Measurements from ENCODE around the gene TERT.
"Not testable (repeated sequence)": the region's sequence is repeated elsewhere in the genome, so short reads cannot be mapped to it uniquely, and the experiment has no call there.

Gene TERT

GRCh38 chr5:1282993-1283728 is 11.7 kb downstream of the TERT start:
- not testable (repeated sequence) for H3K79me1 ChIP-seq (ENCODE audit: low read length); H2BK5ac ChIP-seq (ENCODE audit: low read length); DNase-seq; H2AK5ac ChIP-seq (ENCODE audit: low read length); H3K23ac ChIP-seq (ENCODE audit: low read length); H3K27ac ChIP-seq (ENCODE audit: low read depth, low read length); H3K4me3 ChIP-seq (ENCODE audit: low read length); H3K79me2 ChIP-seq (ENCODE audit: control insufficient read depth, insufficient read depth, low read length); H3K27me3 ChIP-seq (ENCODE audit: insufficient read depth, low read length, poor library complexity); H3K18ac ChIP-seq (ENCODE audit: low read length); H4K5ac ChIP-seq (ENCODE audit: low read length); H2BK15ac ChIP-seq (replicated peaks; ENCODE audit: low read depth); H4K8ac ChIP-seq (ENCODE audit: low read depth, low read length); H3K56ac ChIP-seq (ENCODE audit: low read length); H3K4me2 ChIP-seq (ENCODE audit: low read length); H3K4me1 ChIP-seq (ENCODE audit: control insufficient read depth, low read depth, low read length); H3K36me3 ChIP-seq (ENCODE audit: control insufficient read depth, insufficient read depth, low read length); H3K9ac ChIP-seq (ENCODE audit: low read length); H3K4ac ChIP-seq (ENCODE audit: low read depth, low read length); H2BK120ac ChIP-seq (ENCODE audit: low read depth, low read length)
- WGBS (ENCODE audit: extremely low coverage, insufficient coverage, low lambda C conversion rate): no CpG with 5 or more reads among the region's 40 CpGs

- no peak overlapping the region for H3K9ac ChIP-seq (ENCODE audit: low read length)
- no peak overlapping the region for H3K4me2 ChIP-seq (ENCODE audit: low read length)
- no peaks in the 10 kb centered on the region for H3K27me3 ChIP-seq (ENCODE audit: insufficient read depth, low read length, poor library complexity)
- no peak overlapping the region for H3K23ac ChIP-seq (ENCODE audit: low read length)
- H3K27ac ChIP-seq (ENCODE audit: low read depth, low read length): no peak overlapping the region
- H4K5ac ChIP-seq (ENCODE audit: low read length): no peak overlapping the region
- peaks cover 5% of the 10 kb centered on the region for H3K79me2 ChIP-seq (ENCODE audit: control insufficient read depth, insufficient read depth, low read length)
- no peak overlapping the region for H3K56ac ChIP-seq (ENCODE audit: low read length)
- no peak overlapping the region for H4K8ac ChIP-seq (ENCODE audit: low read depth, low read length)
- no peak for DNase-seq
- H2BK120ac ChIP-seq (ENCODE audit: low read depth, low read length): no peak overlapping the region
- H2AK5ac ChIP-seq (ENCODE audit: low read length): no peak overlapping the region
- no peak overlapping the region for H3K18ac ChIP-seq (ENCODE audit: low read length)
- H3K4me3 ChIP-seq (ENCODE audit: low read length): no peak overlapping the region
- H3K4ac ChIP-seq (ENCODE audit: low read depth, low read length): no peak overlapping the region
- H2BK5ac ChIP-seq (ENCODE audit: low read length): no peak overlapping the region
- H3K4me1 ChIP-seq (ENCODE audit: control insufficient read depth, low read depth, low read length): no peaks in the 10 kb centered on the region
- no peak overlapping the region for H2BK15ac ChIP-seq (replicated peaks; ENCODE audit: low read depth)
- peaks cover 1% of the 10 kb centered on the region for H3K36me3 ChIP-seq (ENCODE audit: control insufficient read depth, insufficient read depth, low read length)
- H3K79me1 ChIP-seq (ENCODE audit: low read length): no peaks in the 10 kb centered on the region
- WGBS (ENCODE audit: extremely low coverage, insufficient coverage, low lambda C conversion rate): no CpG with 5 or more reads among the region's 37 CpGs
These were observed 12.5 kb downstream of the TERT start for GRCh38 chr5:1282131-1282992.

GRCh38 chr5:1281038-1281882 is 13.6 kb downstream of the TERT start:
- Histone ChIP-seq H4K5ac (ENCODE audit: low read length) (no peak overlapping the region), H3K4me3 (ENCODE audit: low read length) (no peak overlapping the region), H3K4me1 (ENCODE audit: control insufficient read depth, low read depth, low read length) (no peaks in the 10 kb centered on the region), H3K18ac (ENCODE audit: low read length) (no peak overlapping the region), H4K8ac (ENCODE audit: low read depth, low read length) (no peak overlapping the region), H3K9ac (ENCODE audit: low read length) (no peak overlapping the region), H2BK5ac (ENCODE audit: low read length) (no peak overlapping the region), H3K23ac (ENCODE audit: low read length) (no peak overlapping the region), H2BK120ac (ENCODE audit: low read depth, low read length) (no peak overlapping the region), H3K27ac (ENCODE audit: low read depth, low read length) (no peak overlapping the region), H3K4me2 (ENCODE audit: low read length) (no peak overlapping the region), H3K56ac (ENCODE audit: low read length) (no peak overlapping the region), H3K36me3 (ENCODE audit: control insufficient read depth, insufficient read depth, low read length) (peaks cover 1% of the 10 kb centered on the region), H3K79me1 (ENCODE audit: low read length) (no peaks in the 10 kb centered on the region), H2BK15ac (replicated peaks; ENCODE audit: low read depth) (no peak overlapping the region), H3K79me2 (ENCODE audit: control insufficient read depth, insufficient read depth, low read length) (peaks cover 5% of the 10 kb centered on the region), H2AK5ac (ENCODE audit: low read length) (no peak overlapping the region), H3K27me3 (ENCODE audit: insufficient read depth, low read length, poor library complexity) (no peaks in the 10 kb centered on the region), H3K4ac (ENCODE audit: low read depth, low read length) (no peak overlapping the region)
- no CpG with 5 or more reads among the region's 16 CpGs for WGBS (ENCODE audit: extremely low coverage, insufficient coverage, low lambda C conversion rate)
- no peak for DNase-seq

DNA sequence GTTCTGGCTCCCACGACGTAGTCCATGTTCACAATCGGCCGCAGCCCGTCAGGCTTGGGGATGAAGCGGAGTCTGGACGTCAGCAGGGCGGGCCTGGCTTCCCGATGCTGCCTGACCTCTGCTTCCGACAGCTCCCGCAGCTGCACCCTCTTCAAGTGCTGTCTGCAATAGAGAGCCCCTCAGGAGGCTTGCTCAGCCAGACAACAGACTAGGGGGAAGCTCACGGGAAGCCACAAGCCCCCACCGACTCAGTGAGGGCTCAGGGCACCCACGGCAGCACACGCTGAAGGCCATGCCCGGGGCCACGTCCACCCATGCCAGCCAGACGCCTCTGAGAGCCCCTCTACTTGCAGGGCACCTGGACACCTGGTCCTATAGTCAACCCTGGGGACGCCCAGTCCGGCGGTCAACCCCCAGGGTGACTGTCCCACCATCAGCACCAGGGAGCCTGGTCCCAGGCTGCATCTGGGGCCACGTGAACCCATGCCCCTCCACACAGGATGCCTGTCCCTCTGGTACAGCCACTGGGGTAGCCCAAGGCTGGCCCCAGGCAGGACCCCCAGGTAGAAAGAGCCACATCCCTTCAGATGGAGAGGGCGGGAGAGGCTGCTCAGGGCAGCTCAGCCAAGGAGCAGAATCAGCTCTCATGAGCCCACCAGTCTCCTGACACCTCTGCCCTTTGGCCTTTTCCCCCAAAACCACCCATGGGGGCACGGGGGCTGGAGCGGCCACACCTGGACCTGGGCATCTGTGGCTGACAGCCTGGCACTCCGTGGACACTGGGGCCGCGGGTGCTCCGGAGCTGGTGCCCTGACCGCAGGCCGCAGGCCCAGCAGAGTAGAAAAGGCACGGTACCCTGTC is 14.5 kb downstream of the TERT start:
- Histone ChIP-seq H3K27ac (ENCODE audit: low read depth, low read length) (no peak overlapping the region), H3K56ac (ENCODE audit: low read length) (no peak overlapping the region), H3K4me1 (ENCODE audit: control insufficient read depth, low read depth, low read length) (no peaks in the 10 kb centered on the region), H3K36me3 (ENCODE audit: control insufficient read depth, insufficient read depth, low read length) (peaks cover 1% of the 10 kb centered on the region), H3K79me2 (ENCODE audit: control insufficient read depth, insufficient read depth, low read length) (peaks cover 2% of the 10 kb centered on the region), H2BK120ac (ENCODE audit: low read depth, low read length) (no peak overlapping the region), H2BK5ac (ENCODE audit: low read length) (no peak overlapping the region), H4K5ac (ENCODE audit: low read length) (no peak overlapping the region), H3K4ac (ENCODE audit: low read depth, low read length) (no peak overlapping the region), H3K27me3 (ENCODE audit: insufficient read depth, low read length, poor library complexity) (no peaks in the 10 kb centered on the region), H3K18ac (ENCODE audit: low read length) (no peak overlapping the region), H3K79me1 (ENCODE audit: low read length) (no peaks in the 10 kb centered on the region), H4K8ac (ENCODE audit: low read depth, low read length) (no peak overlapping the region), H2AK5ac (ENCODE audit: low read length) (no peak overlapping the region), H2BK15ac (replicated peaks; ENCODE audit: low read depth) (no peak overlapping the region), H3K4me2 (ENCODE audit: low read length) (no peak overlapping the region), H3K23ac (ENCODE audit: low read length) (no peak overlapping the region), H3K9ac (ENCODE audit: low read length) (no peak overlapping the region), H3K4me3 (ENCODE audit: low read length) (no peak overlapping the region)
- WGBS (ENCODE audit: extremely low coverage, insufficient coverage, low lambda C conversion rate): no CpG with 5 or more reads among the region's 32 CpGs
- no peak for DNase-seq

DNA sequence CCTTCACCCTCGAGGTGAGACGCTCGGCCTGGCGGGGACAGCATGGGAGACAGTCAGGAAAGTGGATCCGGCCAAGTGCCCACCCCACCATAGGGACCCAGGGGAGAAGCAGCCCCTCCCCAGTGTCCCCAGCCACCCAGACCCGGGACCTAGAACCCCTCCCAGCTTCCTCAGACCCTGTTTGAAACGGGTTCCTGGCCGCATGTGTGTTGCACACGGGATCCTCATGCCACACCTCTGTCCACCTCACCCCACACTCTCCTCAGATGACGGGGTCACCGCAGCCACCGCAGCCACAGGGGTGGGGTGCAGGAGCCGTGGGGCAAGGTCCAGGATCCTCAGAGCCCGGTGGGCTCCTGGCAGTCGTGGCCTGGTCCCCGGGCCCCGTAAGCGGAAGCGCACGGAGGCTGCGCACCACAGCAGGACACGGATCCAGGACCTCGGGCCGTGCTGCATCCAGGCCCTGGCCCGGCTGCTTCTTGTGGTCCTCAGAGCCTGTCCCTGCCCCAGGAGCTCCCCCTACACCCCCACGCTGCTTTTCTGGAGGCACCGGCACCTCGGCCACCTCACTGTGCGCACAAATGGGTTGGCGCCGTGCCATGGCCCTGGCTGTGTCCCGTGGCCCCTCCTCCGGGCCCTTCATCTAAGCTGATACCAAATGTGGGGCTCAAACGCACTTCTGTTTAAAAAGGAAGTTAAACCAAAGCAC is 15.3 kb downstream of the TERT start:
- Histone ChIP-seq H4K5ac (ENCODE audit: low read length) (no peak overlapping the region), H2BK120ac (ENCODE audit: low read depth, low read length) (no peak overlapping the region), H2BK15ac (replicated peaks; ENCODE audit: low read depth) (no peak overlapping the region), H3K56ac (ENCODE audit: low read length) (no peak overlapping the region), H3K4me2 (ENCODE audit: low read length) (no peak overlapping the region), H3K18ac (ENCODE audit: low read length) (no peak overlapping the region), H3K4me3 (ENCODE audit: low read length) (no peak overlapping the region), H3K9ac (ENCODE audit: low read length) (no peak overlapping the region), H3K79me2 (ENCODE audit: control insufficient read depth, insufficient read depth, low read length) (no peaks in the 10 kb centered on the region), H4K8ac (ENCODE audit: low read depth, low read length) (no peak overlapping the region), H2BK5ac (ENCODE audit: low read length) (no peak overlapping the region), H3K27ac (ENCODE audit: low read depth, low read length) (no peak overlapping the region), H3K4me1 (ENCODE audit: control insufficient read depth, low read depth, low read length) (no peaks in the 10 kb centered on the region), H3K27me3 (ENCODE audit: insufficient read depth, low read length, poor library complexity) (no peaks in the 10 kb centered on the region), H3K79me1 (ENCODE audit: low read length) (no peaks in the 10 kb centered on the region), H3K36me3 (ENCODE audit: control insufficient read depth, insufficient read depth, low read length) (peaks cover 1% of the 10 kb centered on the region), H3K23ac (ENCODE audit: low read length) (no peak overlapping the region), H2AK5ac (ENCODE audit: low read length) (no peak overlapping the region), H3K4ac (ENCODE audit: low read depth, low read length) (no peak overlapping the region)
- no CpG with 5 or more reads among the region's 34 CpGs for WGBS (ENCODE audit: extremely low coverage, insufficient coverage, low lambda C conversion rate)
- no peak for DNase-seq

Measured in mesendoderm (in vitro differentiated cells).